WTC11 (cell line): ENCODE results near the gene METTL15. TPM values are rescaled to one million over a fixed set of nuclear protein-coding genes. Genes with fewer than 3 reads are reported as not detected.
A peak's percentile ranks its signal among the peaks of the same experiment; 100 is the strongest.

Experiments
- CREB1 ChIP-seq: sonication (generic); formaldehyde crosslinking; IDR thresholded peaks from 2 replicates; pipeline ENCODE4 v1.8.0; 2023; ENCODE audit warnings: mild to moderate bottlenecking, missing genetic modification reagents
- FOXJ3 ChIP-seq: sonication (generic); formaldehyde crosslinking; IDR thresholded peaks from 2 replicates; pipeline ENCODE4 v1.9.0; 2021; ENCODE audit warnings: missing genetic modification reagents, mild to moderate bottlenecking, borderline replicate concordance
- FOXK1 ChIP-seq: sonication (generic); formaldehyde crosslinking; IDR thresholded peaks from 2 replicates; pipeline ENCODE4 v1.8.0; 2022; ENCODE audit warnings: mild to moderate bottlenecking, moderate library complexity, missing genetic modification reagents
- FOXP1 ChIP-seq: sonication (generic); formaldehyde crosslinking; IDR thresholded peaks from 2 replicates; pipeline ENCODE4 v1.8.0; 2022; ENCODE audit warnings: missing genetic modification reagents, mild to moderate bottlenecking, moderate library complexity, borderline replicate concordance
- GABPB1 ChIP-seq: sonication (generic); formaldehyde crosslinking; IDR thresholded peaks from 2 replicates; pipeline ENCODE4 v1.8.1; 2023; ENCODE audit warnings: mild to moderate bottlenecking, missing genetic modification reagents
- JAZF1 ChIP-seq: fragments of 250-450 bp; sonication (Bioruptor Pico); IDR thresholded peaks from 2 replicates; pipeline ENCODE4 v1.9.0; 2021; ENCODE audit warnings: moderate library complexity, mild to moderate bottlenecking, inconsistent platforms
- NFYB ChIP-seq: sonication (generic); formaldehyde crosslinking; conservative IDR thresholded peaks from 2 replicates; pipeline ENCODE4 v1.8.0; 2022; ENCODE audit warnings: low read depth, missing genetic modification reagents
- NR1H2 ChIP-seq: sonication (generic); formaldehyde crosslinking; IDR thresholded peaks from 2 replicates; pipeline ENCODE4 v1.9.0; 2021; ENCODE audit warnings: mild to moderate bottlenecking, moderate library complexity, missing genetic modification reagents
- NR2C2 ChIP-seq: sonication (generic); formaldehyde crosslinking; IDR thresholded peaks from 2 replicates; pipeline ENCODE4 v1.8.0; 2022; ENCODE audit warnings: mild to moderate bottlenecking, missing genetic modification reagents
- NR3C1 ChIP-seq: sonication (generic); formaldehyde crosslinking; conservative IDR thresholded peaks from 2 replicates; pipeline ENCODE4 v1.8.1; 2023; ENCODE audit warnings: low read depth, mild to moderate bottlenecking, missing genetic modification reagents
- ZNF121 ChIP-seq: sonication (generic); formaldehyde crosslinking; IDR thresholded peaks from 2 replicates; pipeline ENCODE4 v1.8.0; 2023; ENCODE audit warnings: missing genetic modification reagents
- ZNF263 ChIP-seq: sonication (generic); formaldehyde crosslinking; IDR thresholded peaks from 2 replicates; pipeline ENCODE4 v1.8.1; 2022; ENCODE audit warnings: low read depth, mild to moderate bottlenecking, moderate library complexity, missing genetic modification reagents
- ZNF396 ChIP-seq: fragments of 250-450 bp; sonication (Bioruptor Pico); IDR thresholded peaks from 2 replicates; pipeline ENCODE4 v1.8.0; 2021; ENCODE audit warnings: mild to moderate bottlenecking, moderate library complexity, borderline replicate concordance
- ZNF416 ChIP-seq: fragments of 250-450 bp; sonication (Bioruptor Pico); IDR thresholded peaks from 2 replicates; pipeline ENCODE4 v1.9.0; 2021; ENCODE audit warnings: mild to moderate bottlenecking, inconsistent platforms
- ZNF423 ChIP-seq: fragments of 250-450 bp; sonication (Bioruptor Pico); IDR thresholded peaks from 2 replicates; pipeline ENCODE4 v2.1.2; 2022; ENCODE audit warnings: mild to moderate bottlenecking, moderate library complexity
- total RNA-seq: library from RNA; stranded (reverse); gene quantifications from 3 replicates; pipeline ENCODE4 v1.2.3, GENCODE V29; 2021
- TF ChIP-seq, protein P1 (sequence below): sonication (generic); formaldehyde crosslinking; IDR thresholded peaks from 2 replicates; pipeline ENCODE4 v1.8.1; 2023; ENCODE audit warnings: mild to moderate bottlenecking, missing genetic modification reagents, borderline replicate concordance
- TF ChIP-seq, protein P2 (sequence below): fragments of 250-450 bp; sonication (Bioruptor Pico); IDR thresholded peaks from 2 replicates; pipeline ENCODE4 v1.9.0; 2021; ENCODE audit warnings: mild to moderate bottlenecking, borderline replicate concordance
- TF ChIP-seq, protein P3 (sequence below): fragments of 250-450 bp; sonication (Bioruptor Pico); IDR thresholded peaks from 2 replicates; pipeline ENCODE4 v1.9.0; 2021; ENCODE audit warnings: mild to moderate bottlenecking
- TF ChIP-seq, protein P4 (sequence below): sonication (generic); formaldehyde crosslinking; conservative IDR thresholded peaks from 2 replicates; pipeline ENCODE4 v1.8.1; 2022; ENCODE audit warnings: mild to moderate bottlenecking, missing genetic modification reagents
- TF ChIP-seq, protein P5 (sequence below): sonication (generic); formaldehyde crosslinking; conservative IDR thresholded peaks from 2 replicates; pipeline ENCODE4 v1.8.1; 2023; ENCODE audit warnings: mild to moderate bottlenecking, low read depth, missing genetic modification reagents, moderate library complexity
- TF ChIP-seq, protein P6 (sequence below): fragments of 200-600 bp; IDR thresholded peaks from 2 replicates; pipeline ENCODE4 v1.8.0; 2022; ENCODE audit warnings: antibody characterized with exemption
- TF ChIP-seq, protein P7 (sequence below): sonication (generic); formaldehyde crosslinking; IDR thresholded peaks from 2 replicates; pipeline ENCODE4 v1.8.1; 2022; ENCODE audit warnings: mild to moderate bottlenecking, moderate library complexity, missing genetic modification reagents
- TF ChIP-seq, protein P8 (sequence below): sonication (generic); formaldehyde crosslinking; IDR thresholded peaks from 2 replicates; pipeline ENCODE4 v1.8.0; 2022; ENCODE audit warnings: mild to moderate bottlenecking, missing genetic modification reagents
- TF ChIP-seq, protein P9 (sequence below): sonication (generic); formaldehyde crosslinking; IDR thresholded peaks from 2 replicates; pipeline ENCODE4 v1.8.0; 2023; ENCODE audit warnings: missing genetic modification reagents

METTL15 gene
- total RNA-seq, 1 experiment from 2014 or later = 13.2 TPM

DNA sequence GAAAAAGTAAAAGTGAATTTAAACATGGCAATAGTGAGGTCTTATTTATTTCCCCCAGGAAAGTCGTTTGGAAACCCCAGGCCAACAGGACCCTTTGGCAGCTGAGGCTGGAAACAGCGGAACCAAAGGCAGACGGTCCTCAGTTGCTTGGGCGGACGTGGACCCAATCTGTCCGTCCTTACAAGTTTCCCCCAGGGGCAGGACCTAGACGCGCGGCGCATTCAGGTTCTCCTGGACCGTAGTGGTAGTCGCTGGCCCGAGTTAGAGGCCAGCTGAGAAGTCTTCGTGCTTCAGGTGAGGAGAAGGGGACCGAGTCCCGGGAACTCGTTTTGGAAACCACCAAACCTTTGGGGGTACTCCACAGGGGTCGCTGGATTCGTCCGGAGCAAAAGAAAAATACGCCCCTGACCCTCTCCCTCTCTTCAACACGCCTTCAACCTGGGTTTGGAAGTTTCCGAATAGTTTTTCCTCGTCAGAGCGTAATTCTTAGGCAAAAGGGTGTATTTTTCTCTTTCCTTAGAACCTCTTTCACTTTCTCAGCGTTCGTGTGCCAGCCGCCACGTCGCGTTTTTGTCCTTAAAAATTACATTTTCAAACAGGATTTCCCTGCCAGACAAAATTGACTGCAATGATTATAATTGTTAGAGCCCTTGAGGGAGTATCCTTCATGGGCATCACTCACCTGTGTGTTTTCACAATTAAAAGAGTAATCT is 2.1 kb downstream of the METTL15 start (continued):
- TF ChIP-seq, protein P1, sequence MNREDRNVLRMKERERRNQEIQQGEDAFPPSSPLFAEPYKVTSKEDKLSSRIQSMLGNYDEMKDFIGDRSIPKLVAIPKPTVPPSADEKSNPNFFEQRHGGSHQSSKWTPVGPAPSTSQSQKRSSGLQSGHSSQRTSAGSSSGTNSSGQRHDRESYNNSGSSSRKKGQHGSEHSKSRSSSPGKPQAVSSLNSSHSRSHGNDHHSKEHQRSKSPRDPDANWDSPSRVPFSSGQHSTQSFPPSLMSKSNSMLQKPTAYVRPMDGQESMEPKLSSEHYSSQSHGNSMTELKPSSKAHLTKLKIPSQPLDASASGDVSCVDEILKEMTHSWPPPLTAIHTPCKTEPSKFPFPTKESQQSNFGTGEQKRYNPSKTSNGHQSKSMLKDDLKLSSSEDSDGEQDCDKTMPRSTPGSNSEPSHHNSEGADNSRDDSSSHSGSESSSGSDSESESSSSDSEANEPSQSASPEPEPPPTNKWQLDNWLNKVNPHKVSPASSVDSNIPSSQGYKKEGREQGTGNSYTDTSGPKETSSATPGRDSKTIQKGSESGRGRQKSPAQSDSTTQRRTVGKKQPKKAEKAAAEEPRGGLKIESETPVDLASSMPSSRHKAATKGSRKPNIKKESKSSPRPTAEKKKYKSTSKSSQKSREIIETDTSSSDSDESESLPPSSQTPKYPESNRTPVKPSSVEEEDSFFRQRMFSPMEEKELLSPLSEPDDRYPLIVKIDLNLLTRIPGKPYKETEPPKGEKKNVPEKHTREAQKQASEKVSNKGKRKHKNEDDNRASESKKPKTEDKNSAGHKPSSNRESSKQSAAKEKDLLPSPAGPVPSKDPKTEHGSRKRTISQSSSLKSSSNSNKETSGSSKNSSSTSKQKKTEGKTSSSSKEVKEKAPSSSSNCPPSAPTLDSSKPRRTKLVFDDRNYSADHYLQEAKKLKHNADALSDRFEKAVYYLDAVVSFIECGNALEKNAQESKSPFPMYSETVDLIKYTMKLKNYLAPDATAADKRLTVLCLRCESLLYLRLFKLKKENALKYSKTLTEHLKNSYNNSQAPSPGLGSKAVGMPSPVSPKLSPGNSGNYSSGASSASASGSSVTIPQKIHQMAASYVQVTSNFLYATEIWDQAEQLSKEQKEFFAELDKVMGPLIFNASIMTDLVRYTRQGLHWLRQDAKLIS (CRISPR knock-in tag) = no peak
- TF ChIP-seq, protein P2, sequence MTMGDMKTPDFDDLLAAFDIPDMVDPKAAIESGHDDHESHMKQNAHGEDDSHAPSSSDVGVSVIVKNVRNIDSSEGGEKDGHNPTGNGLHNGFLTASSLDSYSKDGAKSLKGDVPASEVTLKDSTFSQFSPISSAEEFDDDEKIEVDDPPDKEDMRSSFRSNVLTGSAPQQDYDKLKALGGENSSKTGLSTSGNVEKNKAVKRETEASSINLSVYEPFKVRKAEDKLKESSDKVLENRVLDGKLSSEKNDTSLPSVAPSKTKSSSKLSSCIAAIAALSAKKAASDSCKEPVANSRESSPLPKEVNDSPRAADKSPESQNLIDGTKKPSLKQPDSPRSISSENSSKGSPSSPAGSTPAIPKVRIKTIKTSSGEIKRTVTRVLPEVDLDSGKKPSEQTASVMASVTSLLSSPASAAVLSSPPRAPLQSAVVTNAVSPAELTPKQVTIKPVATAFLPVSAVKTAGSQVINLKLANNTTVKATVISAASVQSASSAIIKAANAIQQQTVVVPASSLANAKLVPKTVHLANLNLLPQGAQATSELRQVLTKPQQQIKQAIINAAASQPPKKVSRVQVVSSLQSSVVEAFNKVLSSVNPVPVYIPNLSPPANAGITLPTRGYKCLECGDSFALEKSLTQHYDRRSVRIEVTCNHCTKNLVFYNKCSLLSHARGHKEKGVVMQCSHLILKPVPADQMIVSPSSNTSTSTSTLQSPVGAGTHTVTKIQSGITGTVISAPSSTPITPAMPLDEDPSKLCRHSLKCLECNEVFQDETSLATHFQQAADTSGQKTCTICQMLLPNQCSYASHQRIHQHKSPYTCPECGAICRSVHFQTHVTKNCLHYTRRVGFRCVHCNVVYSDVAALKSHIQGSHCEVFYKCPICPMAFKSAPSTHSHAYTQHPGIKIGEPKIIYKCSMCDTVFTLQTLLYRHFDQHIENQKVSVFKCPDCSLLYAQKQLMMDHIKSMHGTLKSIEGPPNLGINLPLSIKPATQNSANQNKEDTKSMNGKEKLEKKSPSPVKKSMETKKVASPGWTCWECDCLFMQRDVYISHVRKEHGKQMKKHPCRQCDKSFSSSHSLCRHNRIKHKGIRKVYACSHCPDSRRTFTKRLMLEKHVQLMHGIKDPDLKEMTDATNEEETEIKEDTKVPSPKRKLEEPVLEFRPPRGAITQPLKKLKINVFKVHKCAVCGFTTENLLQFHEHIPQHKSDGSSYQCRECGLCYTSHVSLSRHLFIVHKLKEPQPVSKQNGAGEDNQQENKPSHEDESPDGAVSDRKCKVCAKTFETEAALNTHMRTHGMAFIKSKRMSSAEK = no peak
- TF ChIP-seq, protein P3, sequence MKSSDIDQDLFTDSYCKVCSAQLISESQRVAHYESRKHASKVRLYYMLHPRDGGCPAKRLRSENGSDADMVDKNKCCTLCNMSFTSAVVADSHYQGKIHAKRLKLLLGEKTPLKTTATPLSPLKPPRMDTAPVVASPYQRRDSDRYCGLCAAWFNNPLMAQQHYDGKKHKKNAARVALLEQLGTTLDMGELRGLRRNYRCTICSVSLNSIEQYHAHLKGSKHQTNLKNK (CRISPR knock-in tag) = no peak
- TF ChIP-seq ZNF396 (CRISPR knock-in tag) (no peak), GABPB1 (peak; percentile 81), ZNF423 (CRISPR knock-in tag) (no peak), FOXP1 (CRISPR knock-in tag) (peak; percentile 85; the same call in 1 of the 2 replicates), NR1H2 (CRISPR knock-in tag) (no peak), ZNF121 (no peak), ZNF263 (CRISPR knock-in tag) (no peak), ZNF416 (CRISPR knock-in tag) (no peak), JAZF1 (no peak), NFYB (CRISPR knock-in tag) (no peak), FOXK1 (CRISPR knock-in tag) (peak; percentile 94), NR2C2 (CRISPR knock-in tag) (no peak), FOXJ3 (CRISPR knock-in tag) (no peak), CREB1 (CRISPR knock-in tag) (no peak), NR3C1 (CRISPR knock-in tag) (no peak)
- TF ChIP-seq, protein P4, sequence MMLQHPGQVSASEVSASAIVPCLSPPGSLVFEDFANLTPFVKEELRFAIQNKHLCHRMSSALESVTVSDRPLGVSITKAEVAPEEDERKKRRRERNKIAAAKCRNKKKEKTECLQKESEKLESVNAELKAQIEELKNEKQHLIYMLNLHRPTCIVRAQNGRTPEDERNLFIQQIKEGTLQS = no peak
- TF ChIP-seq, protein P5, sequence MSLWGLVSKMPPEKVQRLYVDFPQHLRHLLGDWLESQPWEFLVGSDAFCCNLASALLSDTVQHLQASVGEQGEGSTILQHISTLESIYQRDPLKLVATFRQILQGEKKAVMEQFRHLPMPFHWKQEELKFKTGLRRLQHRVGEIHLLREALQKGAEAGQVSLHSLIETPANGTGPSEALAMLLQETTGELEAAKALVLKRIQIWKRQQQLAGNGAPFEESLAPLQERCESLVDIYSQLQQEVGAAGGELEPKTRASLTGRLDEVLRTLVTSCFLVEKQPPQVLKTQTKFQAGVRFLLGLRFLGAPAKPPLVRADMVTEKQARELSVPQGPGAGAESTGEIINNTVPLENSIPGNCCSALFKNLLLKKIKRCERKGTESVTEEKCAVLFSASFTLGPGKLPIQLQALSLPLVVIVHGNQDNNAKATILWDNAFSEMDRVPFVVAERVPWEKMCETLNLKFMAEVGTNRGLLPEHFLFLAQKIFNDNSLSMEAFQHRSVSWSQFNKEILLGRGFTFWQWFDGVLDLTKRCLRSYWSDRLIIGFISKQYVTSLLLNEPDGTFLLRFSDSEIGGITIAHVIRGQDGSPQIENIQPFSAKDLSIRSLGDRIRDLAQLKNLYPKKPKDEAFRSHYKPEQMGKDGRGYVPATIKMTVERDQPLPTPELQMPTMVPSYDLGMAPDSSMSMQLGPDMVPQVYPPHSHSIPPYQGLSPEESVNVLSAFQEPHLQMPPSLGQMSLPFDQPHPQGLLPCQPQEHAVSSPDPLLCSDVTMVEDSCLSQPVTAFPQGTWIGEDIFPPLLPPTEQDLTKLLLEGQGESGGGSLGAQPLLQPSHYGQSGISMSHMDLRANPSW = no peak
- TF ChIP-seq, protein P6, sequence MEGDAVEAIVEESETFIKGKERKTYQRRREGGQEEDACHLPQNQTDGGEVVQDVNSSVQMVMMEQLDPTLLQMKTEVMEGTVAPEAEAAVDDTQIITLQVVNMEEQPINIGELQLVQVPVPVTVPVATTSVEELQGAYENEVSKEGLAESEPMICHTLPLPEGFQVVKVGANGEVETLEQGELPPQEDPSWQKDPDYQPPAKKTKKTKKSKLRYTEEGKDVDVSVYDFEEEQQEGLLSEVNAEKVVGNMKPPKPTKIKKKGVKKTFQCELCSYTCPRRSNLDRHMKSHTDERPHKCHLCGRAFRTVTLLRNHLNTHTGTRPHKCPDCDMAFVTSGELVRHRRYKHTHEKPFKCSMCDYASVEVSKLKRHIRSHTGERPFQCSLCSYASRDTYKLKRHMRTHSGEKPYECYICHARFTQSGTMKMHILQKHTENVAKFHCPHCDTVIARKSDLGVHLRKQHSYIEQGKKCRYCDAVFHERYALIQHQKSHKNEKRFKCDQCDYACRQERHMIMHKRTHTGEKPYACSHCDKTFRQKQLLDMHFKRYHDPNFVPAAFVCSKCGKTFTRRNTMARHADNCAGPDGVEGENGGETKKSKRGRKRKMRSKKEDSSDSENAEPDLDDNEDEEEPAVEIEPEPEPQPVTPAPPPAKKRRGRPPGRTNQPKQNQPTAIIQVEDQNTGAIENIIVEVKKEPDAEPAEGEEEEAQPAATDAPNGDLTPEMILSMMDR = no peak
- TF ChIP-seq, protein P7, sequence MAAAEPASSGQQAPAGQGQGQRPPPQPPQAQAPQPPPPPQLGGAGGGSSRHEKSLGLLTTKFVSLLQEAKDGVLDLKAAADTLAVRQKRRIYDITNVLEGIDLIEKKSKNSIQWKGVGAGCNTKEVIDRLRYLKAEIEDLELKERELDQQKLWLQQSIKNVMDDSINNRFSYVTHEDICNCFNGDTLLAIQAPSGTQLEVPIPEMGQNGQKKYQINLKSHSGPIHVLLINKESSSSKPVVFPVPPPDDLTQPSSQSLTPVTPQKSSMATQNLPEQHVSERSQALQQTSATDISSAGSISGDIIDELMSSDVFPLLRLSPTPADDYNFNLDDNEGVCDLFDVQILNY (CRISPR knock-in tag) = no peak
- TF ChIP-seq, protein P8, sequence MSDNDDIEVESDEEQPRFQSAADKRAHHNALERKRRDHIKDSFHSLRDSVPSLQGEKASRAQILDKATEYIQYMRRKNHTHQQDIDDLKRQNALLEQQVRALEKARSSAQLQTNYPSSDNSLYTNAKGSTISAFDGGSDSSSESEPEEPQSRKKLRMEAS (CRISPR knock-in tag) = peak; percentile 45; the same call in 1 of the 2 replicates
- TF ChIP-seq, protein P9, sequence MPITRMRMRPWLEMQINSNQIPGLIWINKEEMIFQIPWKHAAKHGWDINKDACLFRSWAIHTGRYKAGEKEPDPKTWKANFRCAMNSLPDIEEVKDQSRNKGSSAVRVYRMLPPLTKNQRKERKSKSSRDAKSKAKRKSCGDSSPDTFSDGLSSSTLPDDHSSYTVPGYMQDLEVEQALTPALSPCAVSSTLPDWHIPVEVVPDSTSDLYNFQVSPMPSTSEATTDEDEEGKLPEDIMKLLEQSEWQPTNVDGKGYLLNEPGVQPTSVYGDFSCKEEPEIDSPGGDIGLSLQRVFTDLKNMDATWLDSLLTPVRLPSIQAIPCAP (CRISPR knock-in tag) = no peak
